Left ventricle myocardium inferior (tissue), 1 donor: Measurements from ENCODE around the gene ZNF628. TPM values are rescaled to one million over a fixed set of nuclear protein-coding genes. Genes with fewer than 3 reads are reported as not detected.

Source experiments
- DNase-seq: peaks from one replicate; pipeline ENCODE4 v3.0.0-alpha.2; 2020
- H3K27ac ChIP-seq: fragments of 200-600 bp; replicated peaks from 2 replicates; pipeline ENCODE4 v1.8.0; 2021
- H3K27me3 ChIP-seq: fragments of 200-600 bp; 2 replicates; pipeline ENCODE4 v1.8.0; 2021; ENCODE audit warnings: low read depth
- H3K36me3 ChIP-seq: fragments of 200-600 bp; 2 replicates; pipeline ENCODE4 v1.8.0; 2021
- H3K4me1 ChIP-seq: fragments of 200-600 bp; 2 replicates; pipeline ENCODE4 v1.8.0; 2021
- H3K4me3 ChIP-seq: fragments of 200-600 bp; 2 replicates; pipeline ENCODE4 v1.8.0; 2021; ENCODE audit warnings: mild to moderate bottlenecking, moderate library complexity
- H3K9me3 ChIP-seq: fragments of 200-600 bp; replicated peaks from 2 replicates; pipeline ENCODE4 v1.8.0; 2021
- intact Hi-C: fragments of 100-400 bp; cut with micrococcal nuclease; formaldehyde crosslinking; loops from one replicate; pipeline ENCODE4 v1.11.0; 2022
- total RNA-seq: library from RNA; stranded (reverse); fragmentation: NEBNext Ultra II Directional; extraction: Animal tissue kit (Norgen Biotek cat#: 25700); gene quantifications from one replicate; pipeline ENCODE4 v1.2.1, GENCODE V29; 2021
- TF ChIP-seq, protein P1 (sequence below): fragments of 200-600 bp; IDR thresholded peaks from 2 replicates; pipeline ENCODE4 v1.8.0; 2021; ENCODE audit warnings: antibody characterized with exemption, mild to moderate bottlenecking, borderline replicate concordance
- donor health status: DM: no; HTN: yes; CAD: no; lungs with severe emphysema.

ZNF628 gene
- total RNA-seq, 1 donor from 2014 or later: 5.4 TPM

DNA sequence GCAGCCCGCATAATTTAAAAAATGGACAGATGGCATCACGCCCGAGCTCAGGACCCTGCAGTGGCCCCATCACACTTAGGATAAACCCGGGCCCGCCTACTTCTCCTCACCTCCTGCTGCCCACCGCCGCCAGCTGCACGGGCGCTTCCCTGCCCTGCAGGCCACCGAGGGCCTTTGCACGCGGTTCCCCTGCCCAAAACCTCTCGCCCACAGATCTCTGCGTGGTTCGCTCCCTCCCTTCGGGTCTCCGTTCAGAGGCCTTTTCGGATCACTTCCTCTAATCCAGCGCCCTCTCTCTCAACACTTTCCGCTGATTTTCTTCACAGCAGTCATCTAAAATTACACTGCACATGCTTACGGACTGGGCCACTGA lies 35.1 kb upstream of the ZNF628 start:
- TF ChIP-seq, protein P1, sequence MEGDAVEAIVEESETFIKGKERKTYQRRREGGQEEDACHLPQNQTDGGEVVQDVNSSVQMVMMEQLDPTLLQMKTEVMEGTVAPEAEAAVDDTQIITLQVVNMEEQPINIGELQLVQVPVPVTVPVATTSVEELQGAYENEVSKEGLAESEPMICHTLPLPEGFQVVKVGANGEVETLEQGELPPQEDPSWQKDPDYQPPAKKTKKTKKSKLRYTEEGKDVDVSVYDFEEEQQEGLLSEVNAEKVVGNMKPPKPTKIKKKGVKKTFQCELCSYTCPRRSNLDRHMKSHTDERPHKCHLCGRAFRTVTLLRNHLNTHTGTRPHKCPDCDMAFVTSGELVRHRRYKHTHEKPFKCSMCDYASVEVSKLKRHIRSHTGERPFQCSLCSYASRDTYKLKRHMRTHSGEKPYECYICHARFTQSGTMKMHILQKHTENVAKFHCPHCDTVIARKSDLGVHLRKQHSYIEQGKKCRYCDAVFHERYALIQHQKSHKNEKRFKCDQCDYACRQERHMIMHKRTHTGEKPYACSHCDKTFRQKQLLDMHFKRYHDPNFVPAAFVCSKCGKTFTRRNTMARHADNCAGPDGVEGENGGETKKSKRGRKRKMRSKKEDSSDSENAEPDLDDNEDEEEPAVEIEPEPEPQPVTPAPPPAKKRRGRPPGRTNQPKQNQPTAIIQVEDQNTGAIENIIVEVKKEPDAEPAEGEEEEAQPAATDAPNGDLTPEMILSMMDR: no peak
- DNase-seq: no peak
- intact Hi-C loops: no loop called here
- Histone ChIP-seq H3K9me3 (no peaks in the 10 kb centered on the region), H3K4me3 (no peak overlapping the region), H3K36me3 (no peaks in the 10 kb centered on the region), H3K27ac (no peak overlapping the region), H3K4me1 (peaks cover 11% of the 10 kb centered on the region), H3K27me3 (peaks cover 98% of the 10 kb centered on the region)

DNA sequence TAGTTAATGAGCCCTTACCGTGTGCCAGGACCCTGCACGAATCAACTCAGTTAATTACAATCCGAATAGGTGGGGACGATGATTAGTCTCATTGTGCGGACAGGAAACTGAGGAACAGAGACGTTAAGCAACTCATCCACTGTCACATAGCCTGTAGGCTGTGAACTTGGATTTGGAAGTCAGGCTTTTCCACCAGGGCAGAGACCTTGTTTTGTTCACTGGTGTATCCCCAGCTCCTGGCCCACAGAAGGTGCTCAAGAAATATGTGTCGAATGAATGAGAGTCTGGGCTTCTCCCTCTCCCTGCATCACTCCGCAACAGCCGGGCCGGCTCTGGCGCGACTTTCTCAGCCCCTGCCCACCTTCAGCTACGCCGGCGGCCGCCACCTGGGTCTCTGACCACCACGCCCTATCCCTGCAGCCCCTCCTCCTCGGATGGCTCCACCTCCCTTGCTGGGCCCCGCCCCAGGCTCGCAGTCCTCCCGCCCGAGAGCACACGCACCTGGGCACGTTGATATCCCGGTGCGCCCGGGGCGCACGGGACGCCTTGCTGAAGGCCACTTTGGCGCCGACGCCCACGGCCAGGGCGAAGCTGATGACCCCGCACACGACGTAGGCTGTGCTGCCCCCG lies 34.6 kb upstream of the ZNF628 start:
- no peaks in the 10 kb centered on the region for H3K36me3 ChIP-seq
- intact Hi-C loops: no loop called here
- peaks cover 11% of the 10 kb centered on the region for H3K4me1 ChIP-seq
- no peaks in the 10 kb centered on the region for H3K9me3 ChIP-seq
- no peak for DNase-seq
- H3K27ac ChIP-seq: no peak overlapping the region
- TF ChIP-seq, protein P1: no peak
- H3K27me3 ChIP-seq: peaks cover 98% of the 10 kb centered on the region
- H3K4me3 ChIP-seq: no peak overlapping the region

DNA sequence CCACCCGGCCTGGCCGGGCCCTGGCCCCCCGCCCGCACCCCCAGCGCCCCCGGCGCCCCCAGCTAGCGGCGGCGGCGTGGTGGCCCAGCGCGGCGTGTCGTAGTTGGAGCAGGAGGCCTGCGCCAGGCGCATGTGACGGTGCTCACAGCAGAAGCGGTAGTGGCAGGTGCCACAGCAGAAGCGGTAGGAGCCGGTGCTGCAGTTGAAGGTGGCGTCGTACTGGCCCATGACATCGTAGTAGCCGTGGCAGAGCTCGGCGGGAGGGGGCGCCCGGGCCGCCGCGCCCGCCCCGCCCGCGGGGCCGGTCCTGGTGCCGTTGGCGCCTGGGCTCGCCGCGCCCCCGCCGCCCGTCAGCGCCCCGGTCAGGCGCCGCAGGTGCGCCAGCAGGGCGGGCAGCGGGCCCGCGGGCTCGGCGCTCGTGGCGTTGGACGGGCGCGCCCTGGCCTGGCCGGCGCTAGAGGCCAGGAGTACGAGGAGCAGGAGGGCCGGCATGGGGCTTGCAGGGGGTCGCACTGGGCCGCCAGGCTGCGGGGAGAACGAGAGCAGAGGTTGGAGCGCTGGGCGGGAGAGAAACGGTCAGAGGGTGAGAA lies 34.0 kb upstream of the ZNF628 start:
- no peak overlapping the region for H3K27ac ChIP-seq
- no peak for DNase-seq
- no peak overlapping the region for H3K4me3 ChIP-seq
- H3K4me1 ChIP-seq: peaks cover 11% of the 10 kb centered on the region
- intact Hi-C loops: no loop called here
- peaks cover 98% of the 10 kb centered on the region for H3K27me3 ChIP-seq
- H3K9me3 ChIP-seq: no peaks in the 10 kb centered on the region
- H3K36me3 ChIP-seq: no peaks in the 10 kb centered on the region
- TF ChIP-seq, protein P1: no peak

GRCh38 chr19:55443045-55443823 lies 33.2 kb upstream of the ZNF628 start, which contains the start of gene SHISA7:
TSS of gene SHISA7 (minus strand) at chr19:55443300. CDS start at chr19:55442863, 437 bp downstream.
- Histone ChIP-seq H3K4me1 (peaks cover 11% of the 10 kb centered on the region), H3K27me3 (peaks cover 90% of the 10 kb centered on the region)
- TF ChIP-seq, protein P1: no peak

DNA sequence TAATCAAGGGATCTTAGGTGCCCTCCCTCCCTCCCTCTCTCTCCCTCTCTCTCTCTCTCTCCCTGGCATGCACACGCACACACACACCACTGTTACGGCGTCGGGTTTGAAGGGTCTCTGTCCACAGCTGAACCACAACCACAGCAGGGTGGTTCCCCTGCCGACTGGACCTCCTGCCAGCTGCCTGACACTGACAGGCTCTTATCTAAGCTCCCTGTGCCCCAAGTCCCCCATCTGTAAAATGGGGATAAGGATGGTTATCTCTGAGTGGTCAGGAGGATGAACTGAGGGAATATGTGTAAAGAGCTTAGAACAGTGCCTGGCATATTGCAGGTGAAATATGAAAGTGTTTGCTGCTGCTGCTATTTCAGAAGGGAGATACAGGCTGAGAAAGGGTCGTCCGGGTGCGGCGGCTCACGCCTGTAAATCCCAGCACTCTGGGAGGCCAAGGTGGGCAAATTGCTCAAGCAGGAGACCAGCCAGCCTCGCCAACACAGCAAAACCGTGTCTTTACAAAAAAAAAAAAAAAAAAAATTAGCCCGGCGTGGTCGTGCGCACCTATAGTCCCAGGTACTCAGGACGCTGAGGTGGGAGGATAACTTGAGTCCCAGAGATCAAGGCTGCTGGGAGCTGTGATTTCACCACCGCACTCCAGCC lies 32.5 kb upstream of the ZNF628 start:
- Histone ChIP-seq H3K9me3 (no peaks in the 10 kb centered on the region), H3K36me3 (no peaks in the 10 kb centered on the region), H3K27me3 (peaks cover 83% of the 10 kb centered on the region), H3K4me3 (no peak overlapping the region), H3K27ac (no peak overlapping the region), H3K4me1 (peaks cover 11% of the 10 kb centered on the region)
- intact Hi-C loops: no loop called here
- TF ChIP-seq, protein P1: no peak
- DNase-seq: no peak

More at GRCh38 chr19:55443045-55443823, 33.2 kb upstream of the ZNF628 start, which contains the start of gene SHISA7:
- H3K36me3 ChIP-seq: no peaks in the 10 kb centered on the region
- intact Hi-C loops: no loop called here
- no peaks in the 10 kb centered on the region for H3K9me3 ChIP-seq
- no peak for DNase-seq
- no peak within 1 kb of the TSS for H3K27ac ChIP-seq
- H3K4me3 ChIP-seq: no peak within 1 kb of the TSS
